Measurements from ENCODE around the gene GJB3.

DNA sequence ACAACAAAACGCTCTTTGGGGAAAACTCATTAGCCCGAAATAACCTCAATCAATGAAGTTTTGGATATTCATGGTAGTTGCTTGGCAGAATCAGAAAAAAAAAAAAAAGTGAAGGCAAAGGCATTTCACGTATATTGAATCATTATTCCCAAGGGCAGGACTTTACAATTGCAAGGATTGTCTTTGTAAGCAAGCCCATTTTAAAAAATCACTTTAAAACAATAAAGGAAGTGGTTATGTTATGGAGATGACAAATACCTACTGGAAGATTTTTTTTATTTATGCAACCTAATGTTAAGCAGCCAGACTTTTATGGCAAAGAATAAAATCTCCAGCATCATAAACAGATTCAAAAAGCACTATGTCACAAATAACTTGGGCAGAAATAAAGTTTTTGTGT, 12.2 kb upstream of the GJB3 start:
- TF ChIP-seq, protein P1, sequence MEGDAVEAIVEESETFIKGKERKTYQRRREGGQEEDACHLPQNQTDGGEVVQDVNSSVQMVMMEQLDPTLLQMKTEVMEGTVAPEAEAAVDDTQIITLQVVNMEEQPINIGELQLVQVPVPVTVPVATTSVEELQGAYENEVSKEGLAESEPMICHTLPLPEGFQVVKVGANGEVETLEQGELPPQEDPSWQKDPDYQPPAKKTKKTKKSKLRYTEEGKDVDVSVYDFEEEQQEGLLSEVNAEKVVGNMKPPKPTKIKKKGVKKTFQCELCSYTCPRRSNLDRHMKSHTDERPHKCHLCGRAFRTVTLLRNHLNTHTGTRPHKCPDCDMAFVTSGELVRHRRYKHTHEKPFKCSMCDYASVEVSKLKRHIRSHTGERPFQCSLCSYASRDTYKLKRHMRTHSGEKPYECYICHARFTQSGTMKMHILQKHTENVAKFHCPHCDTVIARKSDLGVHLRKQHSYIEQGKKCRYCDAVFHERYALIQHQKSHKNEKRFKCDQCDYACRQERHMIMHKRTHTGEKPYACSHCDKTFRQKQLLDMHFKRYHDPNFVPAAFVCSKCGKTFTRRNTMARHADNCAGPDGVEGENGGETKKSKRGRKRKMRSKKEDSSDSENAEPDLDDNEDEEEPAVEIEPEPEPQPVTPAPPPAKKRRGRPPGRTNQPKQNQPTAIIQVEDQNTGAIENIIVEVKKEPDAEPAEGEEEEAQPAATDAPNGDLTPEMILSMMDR (IDR thresholded peaks at IDR 0.05; ENCODE audit: low read depth, low read length, missing input control): no peak
- no peak for TF ChIP-seq MAX (IDR thresholded peaks at IDR 0.05)
- no peak for TF ChIP-seq REST (IDR thresholded peaks at IDR 0.05)
- TF ChIP-seq TAF1 (conservative IDR thresholded peaks at IDR 0.05): no peak
- TF ChIP-seq GABPA (IDR thresholded peaks at IDR 0.05 in 1 of 2, conservative IDR thresholded peaks at IDR 0.05 in 1 of 2): no peak
- no peak for TF ChIP-seq SP1 (IDR thresholded peaks at IDR 0.05)
- TF ChIP-seq, protein P2, sequence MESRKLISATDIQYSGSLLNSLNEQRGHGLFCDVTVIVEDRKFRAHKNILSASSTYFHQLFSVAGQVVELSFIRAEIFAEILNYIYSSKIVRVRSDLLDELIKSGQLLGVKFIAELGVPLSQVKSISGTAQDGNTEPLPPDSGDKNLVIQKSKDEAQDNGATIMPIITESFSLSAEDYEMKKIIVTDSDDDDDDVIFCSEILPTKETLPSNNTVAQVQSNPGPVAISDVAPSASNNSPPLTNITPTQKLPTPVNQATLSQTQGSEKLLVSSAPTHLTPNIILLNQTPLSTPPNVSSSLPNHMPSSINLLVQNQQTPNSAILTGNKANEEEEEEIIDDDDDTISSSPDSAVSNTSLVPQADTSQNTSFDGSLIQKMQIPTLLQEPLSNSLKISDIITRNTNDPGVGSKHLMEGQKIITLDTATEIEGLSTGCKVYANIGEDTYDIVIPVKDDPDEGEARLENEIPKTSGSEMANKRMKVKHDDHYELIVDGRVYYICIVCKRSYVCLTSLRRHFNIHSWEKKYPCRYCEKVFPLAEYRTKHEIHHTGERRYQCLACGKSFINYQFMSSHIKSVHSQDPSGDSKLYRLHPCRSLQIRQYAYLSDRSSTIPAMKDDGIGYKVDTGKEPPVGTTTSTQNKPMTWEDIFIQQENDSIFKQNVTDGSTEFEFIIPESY (IDR thresholded peaks at IDR 0.05): no peak
- no peak for TF ChIP-seq RXRA (IDR thresholded peaks at IDR 0.05)
- TF ChIP-seq, protein P3, sequence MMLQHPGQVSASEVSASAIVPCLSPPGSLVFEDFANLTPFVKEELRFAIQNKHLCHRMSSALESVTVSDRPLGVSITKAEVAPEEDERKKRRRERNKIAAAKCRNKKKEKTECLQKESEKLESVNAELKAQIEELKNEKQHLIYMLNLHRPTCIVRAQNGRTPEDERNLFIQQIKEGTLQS (IDR thresholded peaks at IDR 0.05): no peak
- no peak for TF ChIP-seq EGR1 (IDR thresholded peaks at IDR 0.05; ENCODE audit: low read depth in 2 of 2)
- TF ChIP-seq RAD21 (IDR thresholded peaks at IDR 0.05): no peak

Measured in liver (tissue), 3 donors.